Measurements from ENCODE around the gene NFE2L2.

DNA sequence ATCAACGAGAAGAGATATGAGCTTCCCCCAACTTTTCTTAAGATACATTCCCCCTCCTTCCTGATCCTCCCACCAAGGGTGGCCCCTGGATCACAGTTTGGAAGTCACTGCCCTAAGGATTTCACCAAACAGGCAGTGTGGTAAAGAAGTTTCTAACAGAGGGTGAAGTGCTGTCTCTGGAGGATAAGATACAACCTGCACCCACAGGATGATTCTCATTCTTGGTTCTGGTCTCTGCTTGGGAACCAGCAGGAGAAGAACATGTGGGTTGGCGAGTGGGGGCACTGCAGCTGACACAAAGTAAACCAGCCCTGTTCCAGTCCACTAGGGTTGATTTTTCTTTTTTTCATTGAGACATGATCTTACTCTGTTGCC, 9.3 kb downstream of the NFE2L2 start:
- TF ChIP-seq, protein P1, sequence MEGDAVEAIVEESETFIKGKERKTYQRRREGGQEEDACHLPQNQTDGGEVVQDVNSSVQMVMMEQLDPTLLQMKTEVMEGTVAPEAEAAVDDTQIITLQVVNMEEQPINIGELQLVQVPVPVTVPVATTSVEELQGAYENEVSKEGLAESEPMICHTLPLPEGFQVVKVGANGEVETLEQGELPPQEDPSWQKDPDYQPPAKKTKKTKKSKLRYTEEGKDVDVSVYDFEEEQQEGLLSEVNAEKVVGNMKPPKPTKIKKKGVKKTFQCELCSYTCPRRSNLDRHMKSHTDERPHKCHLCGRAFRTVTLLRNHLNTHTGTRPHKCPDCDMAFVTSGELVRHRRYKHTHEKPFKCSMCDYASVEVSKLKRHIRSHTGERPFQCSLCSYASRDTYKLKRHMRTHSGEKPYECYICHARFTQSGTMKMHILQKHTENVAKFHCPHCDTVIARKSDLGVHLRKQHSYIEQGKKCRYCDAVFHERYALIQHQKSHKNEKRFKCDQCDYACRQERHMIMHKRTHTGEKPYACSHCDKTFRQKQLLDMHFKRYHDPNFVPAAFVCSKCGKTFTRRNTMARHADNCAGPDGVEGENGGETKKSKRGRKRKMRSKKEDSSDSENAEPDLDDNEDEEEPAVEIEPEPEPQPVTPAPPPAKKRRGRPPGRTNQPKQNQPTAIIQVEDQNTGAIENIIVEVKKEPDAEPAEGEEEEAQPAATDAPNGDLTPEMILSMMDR (conservative IDR thresholded peaks at IDR 0.05; ENCODE audit: low read length) = no peak
- TF ChIP-seq EZH2phosphoT487 (IDR thresholded peaks at IDR 0.05; ENCODE audit: borderline replicate concordance) = no peak

Data from Loucy (cell line).